Left renal pelvis (tissue), 4 donors: ENCODE results near the gene ATP6V0B. TPM values are rescaled to one million over a fixed set of nuclear protein-coding genes. Genes with fewer than 3 reads are reported as not detected.

ENCODE experiments used
- DNase-seq, 4 donors: peaks; one replicate each; pipeline ENCODE4 v3.0.0-alpha.2; 2013; ENCODE audit warnings: low read depth in 4 of 4, low spot score in 3 of 4
- polyA plus RNA-seq, 4 donors: library from polyadenylated mRNA; unstranded; fragments of 120-200 nt; gene quantifications; one replicate each; pipeline ENCODE4 v1.2.1, GENCODE V29; 2013; ENCODE audit not compliant: insufficient read length in 4 of 4

The ATP6V0B gene
- polyA plus RNA-seq, 4 donors: 69.3 to 158 (median 130) TPM

- DNase-seq: no peak
Observed at GRCh38 chr1:43997295-43997999, 22.7 kb downstream of the ATP6V0B start.

GRCh38 chr1:43998000-43998378 lies 23.2 kb downstream of the ATP6V0B start:
- no peak for DNase-seq

GRCh38 chr1:43999455-43999854 lies 24.7 kb downstream of the ATP6V0B start:
- DNase-seq: no peak

- DNase-seq: no peak
Observed at GRCh38 chr1:44000122-44000665, 25.4 kb downstream of the ATP6V0B start.

GRCh38 chr1:44002165-44002564 lies 27.4 kb downstream of the ATP6V0B start:
- no peak for DNase-seq

- no peak for DNase-seq
Observed at GRCh38 chr1:44002606-44003157, 27.9 kb downstream of the ATP6V0B start.

- DNase-seq: no peak
Observed at GRCh38 chr1:44008259-44008658, 33.5 kb downstream of the ATP6V0B start.

- DNase-seq: no peak
Observed at GRCh38 chr1:44010935-44011471, 36.2 kb downstream of the ATP6V0B start.

GRCh38 chr1:44012404-44012803 lies 37.6 kb downstream of the ATP6V0B start:
- DNase-seq: no peak

GRCh38 chr1:44012941-44013609 lies 38.3 kb downstream of the ATP6V0B start:
- DNase-seq: no peak

GRCh38 chr1:44013949-44014348 lies 39.2 kb downstream of the ATP6V0B start:
- no peak for DNase-seq

- DNase-seq: no peak
Observed at GRCh38 chr1:44014365-44015104, 39.8 kb downstream of the ATP6V0B start.

- DNase-seq: no peak
Observed at GRCh38 chr1:44015206-44015605, 40.4 kb downstream of the ATP6V0B start.

- DNase-seq: no peak
Observed at GRCh38 chr1:44016041-44016889, 41.5 kb downstream of the ATP6V0B start.

- no peak for DNase-seq
Observed at GRCh38 chr1:44016890-44017400, 42.2 kb downstream of the ATP6V0B start.

GRCh38 chr1:44019466-44019948 lies 44.7 kb downstream of the ATP6V0B start:
- DNase-seq: no peak

- DNase-seq: no peak
Observed at GRCh38 chr1:44020464-44020863, 45.7 kb downstream of the ATP6V0B start.

GRCh38 chr1:44021156-44021555 lies 46.4 kb downstream of the ATP6V0B start:
- DNase-seq: no peak

- no peak for DNase-seq
Observed at GRCh38 chr1:44021581-44022321, 47.0 kb downstream of the ATP6V0B start.
